B cell (primary cell): ENCODE measurements around the gene KCNN1. TPM values are rescaled to one million over a fixed set of nuclear protein-coding genes. Genes with fewer than 3 reads are reported as not detected.

Experiments used
- ATAC-seq: fragments of 200-7000 bp; cut with Tn5 transposase; one replicate; pipeline ENCODE4 v1.10.0; 2021; ENCODE audit warnings: low read depth, mild to moderate bottlenecking, moderate number of reproducible peaks, moderate library complexity
- CTCF ChIA-PET: fragments of 350-600 bp; sonication (Branson Sonifier 250); formaldehyde crosslinking; loops from one replicate; lab custom pipeline; 2021; ENCODE audit warnings: antibody characterized with exemption, inconsistent platforms; lab: Charles Lee
- POLR2A ChIA-PET: fragments of 350-600 bp; sonication (Branson Sonifier 250); formaldehyde crosslinking; loops from one replicate; lab custom pipeline; 2021; ENCODE audit warnings: antibody characterized with exemption; lab: Charles Lee
- DNase-seq: peaks from one replicate; pipeline ENCODE4 v3.0.0; 2013
- H2AFZ ChIP-seq: 2 replicates; pipeline ENCODE4 v1.6.1; 2012; ENCODE audit warnings: mild to moderate bottlenecking, low read depth, low read length; ENCODE audit not compliant: insufficient read depth, poor library complexity, severe bottlenecking
- H3K27ac ChIP-seq, 2 donors: 1 replicate in 1 of 2; 2 replicates in 1 of 2; pipeline ENCODE4 v1.5.1; 2012 to 2013; ENCODE audit warnings: low read length in 2 of 2, mild to moderate bottlenecking in 2 of 2, moderate library complexity in 1 of 2
- H3K27me3 ChIP-seq, 4 experiments: fragments of 200-600 bp in 1 of 4; sonication (generic) in 1 of 4; replicated peaks in 1 of 4; 1 replicate in 2 of 4; 2 replicates in 2 of 4; pipeline versions ENCODE4 v1.6.1 to v1.7.0; 2013 to 2016; ENCODE audit warnings: low read length in 3 of 4, mild to moderate bottlenecking in 2 of 4, mixed read lengths in 1 of 4, moderate library complexity in 1 of 4; ENCODE audit not compliant: insufficient read depth in 4 of 4, control insufficient read depth in 3 of 4; ENCODE audit errors: control extremely low read depth in 1 of 4
- H3K36me3 ChIP-seq, 2 experiments: replicated peaks in 1 of 2; 1 replicate in 1 of 2; 2 replicates in 1 of 2; pipeline versions ENCODE4 v1.6.1 to v1.7.1; 2013; ENCODE audit warnings: low read length in 1 of 2; ENCODE audit not compliant: insufficient read depth in 2 of 2, control insufficient read depth in 1 of 2; ENCODE audit errors: control extremely low read depth in 1 of 2, extremely low read depth in 1 of 2
- H3K4me1 ChIP-seq, 2 donors: fragments of 200-600 bp in 1 of 2; sonication (generic) in 1 of 2; 1 replicate in 1 of 2; 2 replicates in 1 of 2; pipeline versions ENCODE4 v1.5.1 to v1.6.1; 2013 to 2017; ENCODE audit warnings: low read length in 2 of 2; ENCODE audit not compliant: control insufficient read depth in 2 of 2, insufficient read depth in 2 of 2
- H3K4me2 ChIP-seq: replicated peaks from 2 replicates; pipeline ENCODE3; 2012; ENCODE audit warnings: mild to moderate bottlenecking, low read depth, low read length; ENCODE audit not compliant: poor library complexity, severe bottlenecking
- H3K4me3 ChIP-seq, 5 experiments: fragments of 200-600 bp in 1 of 5; sonication (generic) in 1 of 5; 1 replicate in 3 of 5; 2 replicates in 2 of 5; pipeline versions ENCODE4 v1.5.1 to v1.7.0; 2011 to 2016; ENCODE audit warnings: low read length in 4 of 5, mild to moderate bottlenecking in 4 of 5, low read depth in 2 of 5, control low read depth in 1 of 5, moderate library complexity in 1 of 5; ENCODE audit not compliant: insufficient read depth in 1 of 5; ENCODE audit errors: control extremely low read depth in 1 of 5, extremely low read depth in 1 of 5
- H3K79me2 ChIP-seq: fragments of 200-600 bp; sonication (generic); one replicate; pipeline ENCODE4 v1.6.0; 2016; ENCODE audit warnings: low read length; ENCODE audit not compliant: control insufficient read depth, insufficient read depth
- H3K9ac ChIP-seq: fragments of 200-600 bp; sonication (generic); 2 replicates; pipeline ENCODE4 v1.6.1; 2017; ENCODE audit warnings: mild to moderate bottlenecking, low read length, moderate library complexity
- H3K9me3 ChIP-seq, 3 donors: one replicate each; pipeline versions ENCODE4 v1.6.1 to v1.7.1; 2013; ENCODE audit warnings: low read length in 2 of 3; ENCODE audit not compliant: control insufficient read depth in 2 of 3, insufficient read depth in 1 of 3; ENCODE audit errors: control extremely low read depth in 1 of 3
- H4K20me1 ChIP-seq: 2 replicates; pipeline ENCODE4 v1.6.0; 2012; ENCODE audit warnings: mild to moderate bottlenecking, low read length; ENCODE audit not compliant: insufficient read depth, control insufficient read depth, poor library complexity, severe bottlenecking
- H3K27ac Mint-ChIP-seq: one replicate; pipeline ENCODE4 v1.8.0; 2021; ENCODE audit warnings: mixed read lengths
- H3K27me3 Mint-ChIP-seq: one replicate; pipeline ENCODE4 v1.8.0; 2021; ENCODE audit warnings: mixed read lengths
- H3K4me1 Mint-ChIP-seq: one replicate; pipeline ENCODE4 v1.8.0; 2021; ENCODE audit warnings: mixed read lengths
- H3K4me3 Mint-ChIP-seq: one replicate; pipeline ENCODE4 v1.8.0; 2021; ENCODE audit warnings: mixed read lengths
- H3K9me3 Mint-ChIP-seq: one replicate; pipeline ENCODE4 v1.8.0; 2022; ENCODE audit warnings: mixed read lengths; ENCODE audit not compliant: insufficient read depth
- EZH2 ChIP-seq: IDR thresholded peaks from 2 replicates; pipeline ENCODE4 v1.6.1; 2012; ENCODE audit warnings: borderline replicate concordance, low read depth, mild to moderate bottlenecking, moderate library complexity, low read length; ENCODE audit not compliant: insufficient read depth, poor library complexity, severe bottlenecking
- WGBS: methylation state at CpG from one replicate; pipeline ENCODE4 v1.1.5; 2013; ENCODE audit warnings: missing lambda C conversion rate; ENCODE audit not compliant: insufficient coverage; 5-methylcytosine and 5-hydroxymethylcytosine counted together
- intact Hi-C: fragments of 100-400 bp; cut with micrococcal nuclease; formaldehyde crosslinking; loops from one replicate; pipeline ENCODE4 v1.10.0; 2022
- polyA plus RNA-seq: library from polyadenylated mRNA; depleted of rRNA; stranded (reverse); fragments of >200 nt; gene quantifications from 2 replicates; pipeline ENCODE4 v1.2.3, GENCODE V29; 2012
- total RNA-seq, 2 donors: library from RNA; stranded (reverse); fragments of 120-200 nt in 1 of 2; gene quantifications; 1 replicate in 1 of 2; 2 replicates in 1 of 2; pipeline versions ENCODE4 v1.2.3 to v1.2.4, GENCODE V29; 2013 to 2022
- TF ChIP-seq, protein P1 (sequence below): fragments of 200-600 bp; IDR thresholded peaks from one replicate; pipeline ENCODE4 v1.8.0; 2022; ENCODE audit warnings: antibody characterized with exemption, mild to moderate bottlenecking

The KCNN1 gene
- total and polyA plus RNA-seq, 2 donors (not counting 1 experiment from before 2014, with no cell fraction given), result 0.04 TPM; not detected in 1

DNA sequence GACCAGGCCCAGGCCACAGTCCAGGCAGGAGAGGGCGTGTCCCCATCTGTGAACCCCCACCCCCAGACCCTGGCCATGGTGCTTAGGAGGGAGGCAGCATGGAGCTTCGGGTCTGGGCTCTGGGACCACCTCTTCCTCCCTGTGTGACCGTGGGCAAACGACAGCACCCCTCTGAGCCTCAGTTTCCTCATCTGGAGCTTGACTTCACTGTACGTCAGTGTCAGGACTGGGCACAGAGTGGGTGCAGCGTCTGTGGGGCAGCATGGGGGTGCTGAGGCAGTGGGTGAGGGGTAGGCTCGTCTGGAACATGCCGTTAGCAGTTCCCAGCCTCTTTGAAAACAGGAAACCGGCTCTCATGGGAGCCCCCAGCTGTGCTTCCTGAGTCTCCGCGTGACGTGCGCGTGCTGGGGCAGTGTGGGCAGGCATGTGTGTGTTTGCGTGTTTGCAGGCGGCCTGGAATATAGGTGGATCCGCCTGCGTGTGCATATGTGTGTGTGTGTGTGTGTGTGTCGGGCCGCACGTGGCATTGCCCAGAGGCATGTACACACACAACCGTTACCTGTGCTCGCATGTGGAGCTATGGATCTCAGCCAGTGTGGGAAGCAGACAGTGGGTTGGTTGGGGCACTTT lies 56.8 kb downstream of the KCNN1 start:
- H3K4me1 Mint-ChIP-seq, result peaks cover 65% of the 10 kb centered on the region
- ATAC-seq, result peak; percentile 77
- H3K4me3 ChIP-seq, result peak overlapping the region in 3 of 5 experiments; percentile 14 to 26 (median 15)

More for the DNA sequence above, 56.8 kb downstream of the KCNN1 start:
- Mint-ChIP-seq H3K9me3 (no peaks in the 10 kb centered on the region), H3K4me3 (peak overlapping the region; percentile 78), H3K27ac (peak overlapping the region; percentile 98), H3K27me3 (no peaks in the 10 kb centered on the region)
- ChIA-PET CTCF (interaction anchor here (0.6 to 4.4 kb wide), 12 partner anchors 7 to 382 kb away, joined by 3 to 43 read pairs (median 3); partner anchors contain the start of genes ARRDC2 and IL12RB1), POLR2A (interaction anchor here (0.5 to 7.8 kb wide), 22 partner anchors 8 to 1879 kb away, joined by 3 to 160 read pairs (median 6); partner anchors contain the start of genes ARRDC2 and JUND)
- Histone ChIP-seq H3K4me1 (peaks cover 46 to 52% of the 10 kb centered on the region in 2 donors), H3K9ac (peak overlapping the region; percentile 24), H4K20me1 (no peaks in the 10 kb centered on the region), H3K9me3 (peaks cover 0 to 9% (median 3%) of the 10 kb centered on the region in 3 donors), H3K27ac (peak overlapping the region; percentile 95 to 99), H3K36me3 (no peaks in the 10 kb centered on the region), H3K79me2 (no peaks in the 10 kb centered on the region), H3K4me2 (peak overlapping the region; percentile 70), H2AFZ (peak overlapping the region; percentile 23), H3K27me3 (no peaks in the 10 kb centered on the region)
- DNase-seq, result peak; percentile 97
- intact Hi-C loops, result loop anchor here (1.0 to 5.0 kb wide), 5 partner anchors 16 to 269 kb away; partner anchors contain the start of genes IFI30 and MAST3
- no peak for TF ChIP-seq EZH2
- TF ChIP-seq, protein P1, sequence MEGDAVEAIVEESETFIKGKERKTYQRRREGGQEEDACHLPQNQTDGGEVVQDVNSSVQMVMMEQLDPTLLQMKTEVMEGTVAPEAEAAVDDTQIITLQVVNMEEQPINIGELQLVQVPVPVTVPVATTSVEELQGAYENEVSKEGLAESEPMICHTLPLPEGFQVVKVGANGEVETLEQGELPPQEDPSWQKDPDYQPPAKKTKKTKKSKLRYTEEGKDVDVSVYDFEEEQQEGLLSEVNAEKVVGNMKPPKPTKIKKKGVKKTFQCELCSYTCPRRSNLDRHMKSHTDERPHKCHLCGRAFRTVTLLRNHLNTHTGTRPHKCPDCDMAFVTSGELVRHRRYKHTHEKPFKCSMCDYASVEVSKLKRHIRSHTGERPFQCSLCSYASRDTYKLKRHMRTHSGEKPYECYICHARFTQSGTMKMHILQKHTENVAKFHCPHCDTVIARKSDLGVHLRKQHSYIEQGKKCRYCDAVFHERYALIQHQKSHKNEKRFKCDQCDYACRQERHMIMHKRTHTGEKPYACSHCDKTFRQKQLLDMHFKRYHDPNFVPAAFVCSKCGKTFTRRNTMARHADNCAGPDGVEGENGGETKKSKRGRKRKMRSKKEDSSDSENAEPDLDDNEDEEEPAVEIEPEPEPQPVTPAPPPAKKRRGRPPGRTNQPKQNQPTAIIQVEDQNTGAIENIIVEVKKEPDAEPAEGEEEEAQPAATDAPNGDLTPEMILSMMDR, result no peak
- 2% methylated on average over 23 of the region's 23 CpGs for WGBS
